Endothelial cell of hepatic sinusoid (primary cell): ENCODE results near the gene NDUFA7.
"Not testable (repeated sequence)": the region's sequence is repeated elsewhere in the genome, so short reads cannot be mapped to it uniquely, and the experiment has no call there.

ENCODE experiments used
- in situ Hi-C: cut with HindIII; loops from 2 replicates; pipeline ENCODE4 v1.10.0; 2017; ENCODE audit warnings: low sequenced_read_pairs

Gene NDUFA7

GRCh38 chr19:8320564-8321066 lies 560 bp downstream of the NDUFA7 start:
- in situ Hi-C loops: no loop called here

GRCh38 chr19:8319807-8320520 lies 1.2 kb downstream of the NDUFA7 start:
- in situ Hi-C loops: no loop called here

GRCh38 chr19:8318835-8319234 lies 2.3 kb downstream of the NDUFA7 start:
- in situ Hi-C loops: not testable (repeated sequence)

- in situ Hi-C loops: no loop called here
Observed at GRCh38 chr19:8316351-8317125, 4.6 kb downstream of the NDUFA7 start.

- in situ Hi-C loops: not testable (repeated sequence)
Observed at GRCh38 chr19:8314981-8315640, 6.1 kb downstream of the NDUFA7 start.

- in situ Hi-C loops: no loop called here
Observed at GRCh38 chr19:8311461-8312260, 9.5 kb downstream of the NDUFA7 start.

- in situ Hi-C loops: no loop called here
Observed at GRCh38 chr19:8310342-8311055, 10.7 kb downstream of the NDUFA7 start.

GRCh38 chr19:8308891-8309291 lies 12.3 kb downstream of the NDUFA7 start:
- in situ Hi-C loops: no loop called here

GRCh38 chr19:8307965-8308866 lies 13.0 kb downstream of the NDUFA7 start, which contains the start of gene CD320:
CD320 (minus strand) TSS chr19:8308358; CDS start chr19:8308290, 68 bp downstream.
- in situ Hi-C loops: no loop called here

- in situ Hi-C loops: no loop called here
Observed at GRCh38 chr19:8307400-8307964, 13.7 kb downstream of the NDUFA7 start.

GRCh38 chr19:8306235-8307054 lies 14.7 kb downstream of the NDUFA7 start:
- in situ Hi-C loops: no loop called here

GRCh38 chr19:8305798-8306197 lies 15.4 kb downstream of the NDUFA7 start:
- in situ Hi-C loops: no loop called here

- in situ Hi-C loops: no loop called here
Observed at GRCh38 chr19:8304841-8305621, 16.1 kb downstream of the NDUFA7 start.

- in situ Hi-C loops: no loop called here
Observed at GRCh38 chr19:8302734-8303133, 18.4 kb downstream of the NDUFA7 start.

- in situ Hi-C loops: no loop called here
Observed at GRCh38 chr19:8302357-8302691, 18.9 kb downstream of the NDUFA7 start.

GRCh38 chr19:8291337-8291736 lies 29.8 kb downstream of the NDUFA7 start:
- in situ Hi-C loops: not testable (repeated sequence)

- in situ Hi-C loops: not testable (repeated sequence)
Observed at GRCh38 chr19:8276508-8276907, 44.7 kb downstream of the NDUFA7 start.
